Calu3 (cell line): ENCODE results near the gene TAF1B. TPM values are rescaled to one million over a fixed set of nuclear protein-coding genes. Genes with fewer than 3 reads are reported as not detected.

Experiments
- Bru-seq: library from RNA; stranded (reverse); fragments of 400-500 nt; gene quantifications from one replicate; lab custom pipeline; 2021; lab: Mats Ljungman, UMichigan
- BruChase-seq, 2 experiments: library from RNA; stranded (reverse); fragments of 400-500 nt; gene quantifications; one replicate each; lab custom pipeline; 2021; lab: Mats Ljungman, UMichigan
- BruUV-seq: library from RNA; stranded (reverse); fragments of 400-500 nt; replicated peaks from 2 replicates; lab custom pipeline; 2021; lab: Mats Ljungman, UMichigan
- CTCF ChIA-PET: fragments of 300-600 bp; sonication (Branson Sonifier 250); formaldehyde crosslinking; loops from one replicate; lab custom pipeline; 2022; ENCODE audit warnings: antibody characterized with exemption; lab: Charles Lee
- DNase-seq: peaks from one replicate; pipeline ENCODE4 v3.0.0; 2022
- H3K27ac Mint-ChIP-seq: one replicate; pipeline ENCODE4 v1.8.0; 2022; ENCODE audit warnings: mixed read lengths; ENCODE audit not compliant: unreplicated experiment
- H3K27me3 Mint-ChIP-seq: one replicate; pipeline ENCODE4 v1.8.0; 2022; ENCODE audit warnings: mixed read lengths; ENCODE audit not compliant: unreplicated experiment
- H3K36me3 Mint-ChIP-seq: one replicate; pipeline ENCODE4 v1.8.0; 2022; ENCODE audit warnings: mild to moderate bottlenecking, moderate library complexity, mixed read lengths; ENCODE audit not compliant: insufficient read depth, unreplicated experiment
- H3K4me1 Mint-ChIP-seq: one replicate; pipeline ENCODE4 v1.8.0; 2022; ENCODE audit warnings: mild to moderate bottlenecking, low read depth, mixed read lengths; ENCODE audit not compliant: unreplicated experiment
- H3K4me3 Mint-ChIP-seq: one replicate; pipeline ENCODE4 v1.8.0; 2022; ENCODE audit warnings: mild to moderate bottlenecking, low read depth, moderate library complexity, mixed read lengths; ENCODE audit not compliant: unreplicated experiment
- H3K9me3 Mint-ChIP-seq: one replicate; pipeline ENCODE4 v1.8.0; 2022; ENCODE audit warnings: low read depth, mixed read lengths; ENCODE audit not compliant: unreplicated experiment
- intact Hi-C: fragments of 100-400 bp; cut with micrococcal nuclease; formaldehyde crosslinking; loops from one replicate; pipeline ENCODE4 v1.10.0; 2022; ENCODE audit not compliant: unreplicated experiment
- long read RNA-seq: library from polyadenylated mRNA; stranded (forward); transcript quantifications from one replicate; pipeline ENCODE4 v2.0.0, GENCODE V29; 2022
- total RNA-seq: library from RNA; stranded (reverse); gene quantifications from 2 replicates; pipeline ENCODE4 v1.2.3, GENCODE V29; 2022
- TF ChIP-seq, protein P1 (sequence below): fragments of 200-600 bp; IDR thresholded peaks from one replicate; pipeline ENCODE4 v1.8.0; 2022; ENCODE audit warnings: antibody characterized with exemption; ENCODE audit not compliant: unreplicated experiment

TAF1B gene
- 17.8 and 23.0 TPM in 2 replicates for total RNA-seq
- percentile 82 among the genes with signal in this experiment for Bru-seq, nascent RNA
- percentile 61 among the genes with signal in this experiment for BruChase-seq, experiment 1, labeled RNA remaining after a 6-hour chase
- percentile 62 among the genes with signal in this experiment for BruChase-seq, experiment 2, labeled RNA remaining after a 2-hour chase
- long read RNA-seq, transcript TAF1B-201 (15 exons, 2,387 nt): major isoform, 17 of 24 reads
- long read RNA-seq, partial matches to known transcripts: 4 of 24 reads
- long read RNA-seq, other reads (novel, unspliced or antisense): 3 of 24 reads

DNA sequence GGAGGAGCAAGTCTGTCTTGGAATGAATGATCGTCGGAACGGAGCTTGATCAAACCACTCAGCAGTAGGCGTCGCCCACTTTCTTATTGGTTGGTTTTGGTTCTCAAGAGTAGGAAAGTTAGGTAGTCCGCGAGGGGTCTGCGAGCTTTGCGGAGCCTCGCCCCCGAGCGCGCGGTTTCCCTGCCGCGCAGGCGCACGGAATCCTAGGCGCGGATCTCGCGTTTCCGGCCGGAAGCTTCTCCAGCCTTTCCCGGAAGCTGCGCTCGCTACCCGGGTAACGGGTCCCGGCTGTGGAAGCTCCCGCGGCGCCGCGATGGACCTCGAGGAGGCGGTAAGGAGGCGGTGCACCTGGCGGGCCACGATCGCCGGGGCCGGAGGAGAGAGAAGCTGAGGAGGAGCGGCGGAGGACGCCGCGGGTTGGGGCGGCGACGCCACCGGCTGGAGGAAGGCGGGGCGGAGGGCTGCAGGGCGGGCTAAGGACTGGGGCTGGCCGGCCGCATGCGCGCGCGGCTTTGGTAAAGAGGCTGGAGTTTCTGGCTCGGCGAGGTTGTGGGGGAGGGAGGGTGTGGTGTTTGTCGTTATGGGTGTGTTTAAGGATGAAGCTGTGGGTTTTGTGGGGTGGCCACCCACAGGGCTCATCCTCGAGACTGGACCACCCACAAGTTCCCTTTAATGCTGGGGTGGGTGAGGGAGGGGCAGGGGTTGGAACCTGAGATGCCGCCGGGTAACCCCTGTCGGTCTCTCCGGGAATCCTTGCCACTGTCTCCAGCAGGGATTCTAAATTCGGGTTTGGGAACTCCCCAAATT, at the start of gene TAF1B:
Gene TAF1B, plus strand, starts transcription at position 246 of the 807 bp plus-strand sequence. Its CDS starts 68 bp downstream, at position 314.
- Mint-ChIP-seq H3K27ac (peak within 1 kb of the TSS; percentile 92), H3K36me3 (peaks cover 18% of the 10 kb centered on the region), H3K4me3 (peak within 1 kb of the TSS; percentile 98), H3K4me1 (peaks cover 30% of the 10 kb centered on the region), H3K9me3 (no peaks in the 10 kb centered on the region), H3K27me3 (no peaks in the 10 kb centered on the region)
- BruUV-seq: no TSS peak
- TF ChIP-seq, protein P1, sequence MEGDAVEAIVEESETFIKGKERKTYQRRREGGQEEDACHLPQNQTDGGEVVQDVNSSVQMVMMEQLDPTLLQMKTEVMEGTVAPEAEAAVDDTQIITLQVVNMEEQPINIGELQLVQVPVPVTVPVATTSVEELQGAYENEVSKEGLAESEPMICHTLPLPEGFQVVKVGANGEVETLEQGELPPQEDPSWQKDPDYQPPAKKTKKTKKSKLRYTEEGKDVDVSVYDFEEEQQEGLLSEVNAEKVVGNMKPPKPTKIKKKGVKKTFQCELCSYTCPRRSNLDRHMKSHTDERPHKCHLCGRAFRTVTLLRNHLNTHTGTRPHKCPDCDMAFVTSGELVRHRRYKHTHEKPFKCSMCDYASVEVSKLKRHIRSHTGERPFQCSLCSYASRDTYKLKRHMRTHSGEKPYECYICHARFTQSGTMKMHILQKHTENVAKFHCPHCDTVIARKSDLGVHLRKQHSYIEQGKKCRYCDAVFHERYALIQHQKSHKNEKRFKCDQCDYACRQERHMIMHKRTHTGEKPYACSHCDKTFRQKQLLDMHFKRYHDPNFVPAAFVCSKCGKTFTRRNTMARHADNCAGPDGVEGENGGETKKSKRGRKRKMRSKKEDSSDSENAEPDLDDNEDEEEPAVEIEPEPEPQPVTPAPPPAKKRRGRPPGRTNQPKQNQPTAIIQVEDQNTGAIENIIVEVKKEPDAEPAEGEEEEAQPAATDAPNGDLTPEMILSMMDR: no peak
- intact Hi-C loops: loop anchor here (5.0 kb wide), 1 partner anchor 54 kb away; no protein-coding TSS in a partner anchor
- CTCF ChIA-PET: interaction anchor here (0.6 to 1.4 kb wide), 10 partner anchors 13 to 288 kb away, joined by 3 to 9 read pairs (median 4); partner anchors contain the start of gene ADAM17
- DNase-seq: peak; percentile 88

DNA sequence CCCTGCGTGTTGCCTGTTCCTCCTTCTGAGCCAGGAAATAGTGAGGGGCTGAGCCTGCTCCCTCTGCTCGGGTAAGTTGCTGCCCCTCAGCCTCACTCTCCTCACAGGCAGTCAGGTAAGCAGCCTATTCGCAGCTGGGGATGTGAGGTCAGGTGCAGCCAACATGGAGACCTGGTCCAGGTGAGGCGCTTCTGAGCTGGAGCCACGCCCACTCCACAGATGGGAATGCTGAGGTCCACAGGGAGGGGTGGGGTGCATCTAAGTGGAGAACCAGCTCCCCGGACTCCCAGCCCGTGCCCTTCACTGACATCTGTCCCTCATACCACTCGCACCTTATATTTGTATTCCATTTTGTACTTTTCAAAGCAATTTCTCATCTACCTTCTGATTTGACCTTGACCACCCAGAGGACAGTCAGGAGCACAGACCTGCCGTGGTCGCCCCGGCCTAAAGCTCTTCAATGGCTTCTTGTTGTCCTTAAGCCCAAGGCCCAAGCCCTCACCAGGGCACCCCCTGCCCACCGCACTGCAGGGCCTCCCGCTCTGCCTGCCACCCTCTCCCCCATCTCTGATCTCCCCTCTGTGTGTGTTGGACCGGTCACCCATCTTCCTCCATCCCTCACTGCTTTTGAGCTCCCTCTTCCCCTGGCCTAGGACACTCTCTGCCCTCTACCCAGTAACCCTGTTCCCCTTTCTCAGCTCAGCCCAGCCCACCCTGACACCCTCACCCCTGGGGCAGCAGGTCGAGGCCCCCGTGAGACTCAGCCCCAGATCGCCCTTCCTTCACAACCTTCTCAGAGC, 49.2 kb upstream of the TAF1B start:
- Mint-ChIP-seq H3K9me3 (no peaks in the 10 kb centered on the region), H3K27me3 (no peaks in the 10 kb centered on the region), H3K4me1 (peaks cover 20% of the 10 kb centered on the region), H3K27ac (no peak overlapping the region), H3K36me3 (peaks cover 6% of the 10 kb centered on the region), H3K4me3 (no peak overlapping the region)
- CTCF ChIA-PET: interaction anchor here (0.6 kb wide), 1 partner anchor 25 kb away, joined by 3 read pairs; no protein-coding TSS in a partner anchor
- no TSS peak for BruUV-seq
- TF ChIP-seq, protein P1: no peak
- intact Hi-C loops: no loop called here
- DNase-seq: no peak

DNA sequence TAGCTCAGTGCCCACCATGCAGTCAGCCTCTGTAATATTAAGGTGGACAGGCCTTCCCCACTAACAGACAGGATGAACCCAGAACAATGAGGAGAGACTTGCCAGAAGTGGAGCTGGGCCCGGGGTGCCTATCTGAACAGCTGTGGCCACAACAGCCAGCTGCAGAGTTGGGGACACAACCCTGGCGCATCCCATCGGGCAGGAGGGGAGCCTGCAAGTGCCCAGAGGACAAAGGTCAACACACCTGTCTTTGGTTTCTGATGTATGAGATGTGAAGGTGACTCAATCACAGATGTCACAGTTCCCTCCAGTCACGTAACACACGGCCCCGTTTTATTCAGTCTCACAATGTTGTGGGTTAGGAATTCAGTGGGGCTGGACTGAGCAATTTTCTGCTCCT, 48.2 kb upstream of the TAF1B start:
- no peaks in the 10 kb centered on the region for H3K27me3 Mint-ChIP-seq
- no peak for DNase-seq
- BruUV-seq: no TSS peak
- intact Hi-C loops: no loop called here
- TF ChIP-seq, protein P1: no peak
- H3K36me3 Mint-ChIP-seq: peaks cover 7% of the 10 kb centered on the region
- no peaks in the 10 kb centered on the region for H3K9me3 Mint-ChIP-seq
- no peak overlapping the region for H3K27ac Mint-ChIP-seq
- CTCF ChIA-PET: interaction anchor here (0.7 kb wide), 1 partner anchor 182 kb away, joined by 4 read pairs; no protein-coding TSS in a partner anchor
- H3K4me1 Mint-ChIP-seq: peaks cover 29% of the 10 kb centered on the region
- no peak overlapping the region for H3K4me3 Mint-ChIP-seq
